Activated naive CD4-positive, alpha-beta T cell treated with anti-CD3 and anti-CD28 coated beads for 36 hours (primary cell): ENCODE data around the gene HOXA9. TPM values are rescaled to one million over a fixed set of nuclear protein-coding genes. Genes with fewer than 3 reads are reported as not detected.

Experiments
- CTCF ChIA-PET: fragments of 350-600 bp; sonication (Branson Sonifier 250); formaldehyde crosslinking; loops from one replicate; lab custom pipeline; 2021; ENCODE audit warnings: antibody characterized with exemption; lab: Charles Lee
- DNase-seq: peaks from one replicate; pipeline ENCODE4 v3.0.0-alpha.2; 2020
- H3K27ac Mint-ChIP-seq: one replicate; pipeline ENCODE4 v1.8.0; 2021; ENCODE audit warnings: mild to moderate bottlenecking, mixed read lengths
- H3K27me3 Mint-ChIP-seq: one replicate; pipeline ENCODE4 v1.8.0; 2021; ENCODE audit warnings: low read depth, mixed read lengths
- H3K36me3 Mint-ChIP-seq: one replicate; pipeline ENCODE4 v1.8.0; 2021; ENCODE audit warnings: low read depth, mixed read lengths
- H3K4me1 Mint-ChIP-seq: one replicate; pipeline ENCODE4 v1.8.0; 2021; ENCODE audit warnings: low read depth, mixed read lengths
- H3K4me3 Mint-ChIP-seq: one replicate; pipeline ENCODE4 v1.8.0; 2021; ENCODE audit warnings: mild to moderate bottlenecking, moderate library complexity, mixed read lengths
- H3K9me3 Mint-ChIP-seq: one replicate; pipeline ENCODE4 v1.8.0; 2021; ENCODE audit warnings: mixed read lengths
- intact Hi-C: fragments of 100-400 bp; cut with micrococcal nuclease; formaldehyde crosslinking; loops from one replicate; pipeline ENCODE4 v1.15.1; 2023
- total RNA-seq, 2 experiments: library from RNA; stranded (reverse); gene quantifications; one replicate each; pipeline ENCODE4 v1.2.3, GENCODE V29; 2021

HOXA9 gene
- total RNA-seq, 2 experiments from 2014 or later, result not detected

GRCh38 chr7:27171637-27172314 lies 6.4 kb upstream of the HOXA9 start:
- peaks cover 28% of the 10 kb centered on the region for H3K4me1 Mint-ChIP-seq
- peak overlapping the region; percentile 19 for H3K4me3 Mint-ChIP-seq
- H3K27ac Mint-ChIP-seq, result no peak overlapping the region
- no peaks in the 10 kb centered on the region for H3K36me3 Mint-ChIP-seq
- CTCF ChIA-PET, result interaction anchor here (0.8 to 1.5 kb wide), 3 partner anchors 8 to 17 kb away, joined by 3 to 8 read pairs (median 4); no protein-coding TSS in a partner anchor
- intact Hi-C loops, result loop anchor here (5.0 kb wide), 1 partner anchor 71 kb away; the partner anchor contains the start of gene EVX1
- DNase-seq, result peak; percentile 23
- H3K9me3 Mint-ChIP-seq, result no peaks in the 10 kb centered on the region
- peaks cover 71% of the 10 kb centered on the region for H3K27me3 Mint-ChIP-seq

- DNase-seq, result peak; percentile 3
- intact Hi-C loops, result loop anchor here (5.0 kb wide), 1 partner anchor 71 kb away; the partner anchor contains the start of gene EVX1
- CTCF ChIA-PET, result interaction anchor here (0.8 to 1.5 kb wide), 2 partner anchors 8 to 16 kb away, joined by 3 to 8 read pairs; no protein-coding TSS in a partner anchor
- H3K4me3 Mint-ChIP-seq, result no peak overlapping the region
- peaks cover 31% of the 10 kb centered on the region for H3K4me1 Mint-ChIP-seq
- no peaks in the 10 kb centered on the region for H3K36me3 Mint-ChIP-seq
- H3K27ac Mint-ChIP-seq, result no peak overlapping the region
- H3K27me3 Mint-ChIP-seq, result peaks cover 71% of the 10 kb centered on the region
- H3K9me3 Mint-ChIP-seq, result no peaks in the 10 kb centered on the region
These were observed 5.9 kb upstream of the HOXA9 start for GRCh38 chr7:27171325-27171636.

- CTCF ChIA-PET, result interaction anchor here (1.5 kb wide), 1 partner anchor 9 kb away, joined by 8 read pairs; no protein-coding TSS in a partner anchor
- Mint-ChIP-seq H3K27me3 (peaks cover 70% of the 10 kb centered on the region), H3K9me3 (no peaks in the 10 kb centered on the region), H3K36me3 (no peaks in the 10 kb centered on the region), H3K27ac (no peak overlapping the region), H3K4me1 (peaks cover 35% of the 10 kb centered on the region), H3K4me3 (no peak overlapping the region)
- no peak for DNase-seq
- intact Hi-C loops, result loop anchor here (5.0 kb wide), 1 partner anchor 72 kb away; the partner anchor contains the start of gene EVX1
These were observed 5.3 kb upstream of the HOXA9 start for GRCh38 chr7:27170426-27171324.

- Mint-ChIP-seq H3K4me3 (peak overlapping the region; percentile 39), H3K27ac (no peak overlapping the region), H3K27me3 (peaks cover 67% of the 10 kb centered on the region), H3K4me1 (peaks cover 36% of the 10 kb centered on the region), H3K9me3 (no peaks in the 10 kb centered on the region), H3K36me3 (no peaks in the 10 kb centered on the region)
- intact Hi-C loops, result loop anchor here (5.0 kb wide), 2 partner anchors 32 to 72 kb away; partner anchors contain the start of genes EVX1 and HOXA13
- DNase-seq, result no peak
- CTCF ChIA-PET, result no interaction called here
These were observed 4.5 kb upstream of the HOXA9 start for GRCh38 chr7:27169658-27170425.

- Mint-ChIP-seq H3K4me3 (no peak overlapping the region), H3K9me3 (no peaks in the 10 kb centered on the region), H3K4me1 (peaks cover 39% of the 10 kb centered on the region), H3K27ac (no peak overlapping the region), H3K36me3 (no peaks in the 10 kb centered on the region), H3K27me3 (peaks cover 77% of the 10 kb centered on the region)
- CTCF ChIA-PET, result interaction anchor here (0.7 to 1.3 kb wide), 4 partner anchors 9 to 18 kb away, joined by 3 to 5 read pairs (median 4); no protein-coding TSS in a partner anchor
- DNase-seq, result peak; percentile 64
- intact Hi-C loops, result loop anchor here (1.0 to 5.0 kb wide), 3 partner anchors 17 to 34 kb away; partner anchors contain the start of genes HOXA11 and HOXA13
These were observed 3.1 kb upstream of the HOXA9 start for GRCh38 chr7:27168265-27168947.

GRCh38 chr7:27167916-27168264 lies 2.6 kb upstream of the HOXA9 start:
- peaks cover 83% of the 10 kb centered on the region for H3K27me3 Mint-ChIP-seq
- no peaks in the 10 kb centered on the region for H3K36me3 Mint-ChIP-seq
- CTCF ChIA-PET, result interaction anchor here (0.7 to 1.3 kb wide), 4 partner anchors 8 to 18 kb away, joined by 3 to 5 read pairs (median 4); no protein-coding TSS in a partner anchor
- peaks cover 39% of the 10 kb centered on the region for H3K4me1 Mint-ChIP-seq
- no peak for DNase-seq
- no peak overlapping the region for H3K27ac Mint-ChIP-seq
- H3K4me3 Mint-ChIP-seq, result no peak overlapping the region
- H3K9me3 Mint-ChIP-seq, result no peaks in the 10 kb centered on the region
- intact Hi-C loops, result loop anchor here (1.0 to 5.0 kb wide), 3 partner anchors 17 to 34 kb away; partner anchors contain the start of genes HOXA11 and HOXA13

GRCh38 chr7:27166531-27167505 lies 1.5 kb upstream of the HOXA9 start:
- intact Hi-C loops, result loop anchor here (1.0 to 5.0 kb wide), 2 partner anchors 11 to 35 kb away; partner anchors contain the start of genes HOXA13 and HOXA7
- peaks cover 79% of the 10 kb centered on the region for H3K27me3 Mint-ChIP-seq
- peaks cover 32% of the 10 kb centered on the region for H3K4me1 Mint-ChIP-seq
- peak overlapping the region; percentile 6 for H3K27ac Mint-ChIP-seq
- DNase-seq, result no peak
- CTCF ChIA-PET, result interaction anchor here (0.6 to 1.3 kb wide), 3 partner anchors 8 to 317 kb away, joined by 3 to 5 read pairs (median 4); no protein-coding TSS in a partner anchor
- no peaks in the 10 kb centered on the region for H3K9me3 Mint-ChIP-seq
- H3K4me3 Mint-ChIP-seq, result no peak overlapping the region
- no peaks in the 10 kb centered on the region for H3K36me3 Mint-ChIP-seq

- no peak overlapping the region for H3K27ac Mint-ChIP-seq
- peaks cover 75% of the 10 kb centered on the region for H3K27me3 Mint-ChIP-seq
- no peak for DNase-seq
- CTCF ChIA-PET, result interaction anchor here (0.6 to 1.0 kb wide), 2 partner anchors 14 to 316 kb away, joined by 3 to 4 read pairs; no protein-coding TSS in a partner anchor
- no peaks in the 10 kb centered on the region for H3K36me3 Mint-ChIP-seq
- no peaks in the 10 kb centered on the region for H3K9me3 Mint-ChIP-seq
- H3K4me3 Mint-ChIP-seq, result no peak overlapping the region
- peaks cover 28% of the 10 kb centered on the region for H3K4me1 Mint-ChIP-seq
- intact Hi-C loops, result loop anchor here (1.0 to 5.0 kb wide), 2 partner anchors 10 to 36 kb away; partner anchors contain the start of genes HOXA13 and HOXA7
These were observed 726 bp upstream of the HOXA9 start for GRCh38 chr7:27165996-27166530.

- Mint-ChIP-seq H3K9me3 (no peaks in the 10 kb centered on the region), H3K4me3 (no peak overlapping the region), H3K4me1 (peaks cover 37% of the 10 kb centered on the region), H3K36me3 (no peaks in the 10 kb centered on the region), H3K27me3 (peaks cover 76% of the 10 kb centered on the region), H3K27ac (no peak overlapping the region)
- intact Hi-C loops, result loop anchor here (5.0 kb wide), 2 partner anchors 38 to 497 kb away; partner anchors contain the start of gene HOXA13
- CTCF ChIA-PET, result no interaction called here
- DNase-seq, result no peak
These were observed 809 bp downstream of the HOXA9 start for GRCh38 chr7:27164367-27165088.
